SU-DHL-6 (cell line): Measurements from ENCODE around the gene RHEB.

Experiments used
- H2AFZ ChIP-seq: fragments of 200-600 bp; sonication (generic); 2 replicates; pipeline ENCODE4 v1.6.1; 2014; ENCODE audit warnings: low read depth, mild to moderate bottlenecking, moderate library complexity, mixed read lengths, antibody characterized with exemption, low read length; ENCODE audit not compliant: severe bottlenecking
- H3F3A ChIP-seq: fragments of 200-600 bp; shearing (Covaris generic); 2 replicates; pipeline ENCODE4 v1.6.0; 2016; ENCODE audit warnings: antibody characterized with exemption, mild to moderate bottlenecking; ENCODE audit not compliant: insufficient read depth
- H3K27ac ChIP-seq: fragments of 200-600 bp; sonication (generic); 2 replicates; pipeline ENCODE4 v1.5.1; 2016; ENCODE audit warnings: low read depth, mild to moderate bottlenecking, low read length, moderate library complexity, mixed read lengths
- H3K27me3 ChIP-seq: fragments of 200-600 bp; sonication (generic), shearing (Covaris generic); 2 replicates; pipeline ENCODE4 v1.6.0; 2014; ENCODE audit warnings: mild to moderate bottlenecking, low read length
- H3K36me3 ChIP-seq: fragments of 200-600 bp; sonication (generic); 2 replicates; pipeline ENCODE4 v1.6.1; 2014; ENCODE audit warnings: mild to moderate bottlenecking, low read length, mixed read lengths
- H3K4me2 ChIP-seq: fragments of 300-600, 200-600 bp; shearing (Covaris generic), sonication (generic); 2 replicates; pipeline ENCODE4 v1.6.0; 2014; ENCODE audit warnings: low read length, low read depth, mild to moderate bottlenecking; ENCODE audit not compliant: poor library complexity, severe bottlenecking
- H3K4me3 ChIP-seq: fragments of 200-600 bp; sonication (generic); 2 replicates; pipeline ENCODE4 v1.5.1; 2014; ENCODE audit warnings: antibody characterized with exemption, low read length, mild to moderate bottlenecking, mixed read lengths; ENCODE audit not compliant: insufficient read depth, poor library complexity, severe bottlenecking
- H3K79me2 ChIP-seq: fragments of 200-600 bp; sonication (generic); 2 replicates; pipeline ENCODE4 v1.6.1; 2014; ENCODE audit warnings: mild to moderate bottlenecking, low read length, moderate library complexity; ENCODE audit not compliant: insufficient read depth
- H3K9ac ChIP-seq: fragments of 200-600 bp; sonication (generic); 2 replicates; pipeline ENCODE4 v1.7.0; 2014; ENCODE audit warnings: mild to moderate bottlenecking, low read length
- H3K9me2 ChIP-seq: fragments of 200-600 bp; sonication (generic); replicated peaks from 2 replicates; pipeline ENCODE4 v1.6.1; 2014; ENCODE audit warnings: low read length; ENCODE audit not compliant: insufficient read depth
- H3K9me3 ChIP-seq: fragments of 200-600 bp; sonication (generic); 2 replicates; pipeline ENCODE4 v1.6.1; 2014; ENCODE audit warnings: low read length, mixed read lengths; ENCODE audit not compliant: insufficient read depth
- H4K20me1 ChIP-seq: fragments of 200-600 bp; sonication (generic); 2 replicates; pipeline ENCODE4 v1.6.1; 2014; ENCODE audit warnings: low read depth, mild to moderate bottlenecking, antibody characterized with exemption, low read length, moderate library complexity, mixed read lengths
- CTCF ChIP-seq: fragments of 200-600 bp; sonication (generic); IDR thresholded peaks from one replicate; pipeline ENCODE4 v1.5.1; 2017; ENCODE audit warnings: antibody characterized with exemption, mild to moderate bottlenecking, low read length, moderate library complexity; ENCODE audit not compliant: insufficient read depth, poor library complexity, severe bottlenecking
- EZH2phosphoT487 ChIP-seq: fragments of 200-600 bp; sonication (generic), shearing (Covaris generic); conservative IDR thresholded peaks from 2 replicates; pipeline ENCODE4 v1.6.1; 2018; ENCODE audit warnings: mild to moderate bottlenecking, antibody characterized with exemption, low read length, moderate library complexity, mixed read lengths

The RHEB gene

DNA sequence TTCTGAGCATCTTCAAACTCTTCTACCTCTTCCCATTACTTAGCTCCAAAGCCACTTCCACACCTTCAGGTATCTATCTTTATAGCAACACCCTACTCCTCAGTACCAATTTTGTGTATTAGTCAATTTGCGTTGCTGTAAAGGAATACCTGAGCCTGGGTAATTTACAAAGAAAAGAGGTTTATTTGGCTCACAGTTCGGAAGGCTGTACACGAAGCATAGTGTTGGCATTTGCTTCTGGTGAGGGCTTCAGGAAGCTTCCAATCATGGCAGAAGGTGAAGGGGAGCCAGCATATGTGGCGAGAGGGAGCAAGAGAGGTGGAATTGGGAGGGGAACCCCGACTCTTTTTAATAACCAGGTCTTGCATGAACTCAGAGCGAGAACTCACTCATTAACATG, 62.2 kb downstream of the RHEB start:
- TF ChIP-seq CTCF (no peak), EZH2phosphoT487 (no peak)
- Histone ChIP-seq H4K20me1 (no peaks in the 10 kb centered on the region), H3K79me2 (no peaks in the 10 kb centered on the region), H2AFZ (no peak overlapping the region), H3K9me3 (peaks cover 4% of the 10 kb centered on the region; the same call in 1 of the 2 replicates), H3K9ac (no peak overlapping the region), H3K27ac (no peak overlapping the region), H3K27me3 (no peaks in the 10 kb centered on the region), H3F3A (no peaks in the 10 kb centered on the region), H3K9me2 (no peaks in the 10 kb centered on the region), H3K4me2 (no peak overlapping the region), H3K36me3 (no peaks in the 10 kb centered on the region), H3K4me3 (no peak overlapping the region)

- H4K20me1 ChIP-seq = no peaks in the 10 kb centered on the region
- no peaks in the 10 kb centered on the region for H3K9me3 ChIP-seq
- H3K9ac ChIP-seq = no peak overlapping the region
- H3K36me3 ChIP-seq = no peaks in the 10 kb centered on the region
- H3K4me2 ChIP-seq = no peak overlapping the region
- no peaks in the 10 kb centered on the region for H3F3A ChIP-seq
- H2AFZ ChIP-seq = no peak overlapping the region
- no peaks in the 10 kb centered on the region for H3K79me2 ChIP-seq
- no peak overlapping the region for H3K4me3 ChIP-seq
- no peak for TF ChIP-seq EZH2phosphoT487
- TF ChIP-seq CTCF = no peak
- H3K27me3 ChIP-seq = no peaks in the 10 kb centered on the region
- no peak overlapping the region for H3K27ac ChIP-seq
- H3K9me2 ChIP-seq = no peaks in the 10 kb centered on the region
These were observed 62.9 kb downstream of the RHEB start for GRCh38 chr7:151456782-151457181.

- TF ChIP-seq EZH2phosphoT487 = no peak
- no peak for TF ChIP-seq CTCF
- no peak overlapping the region for H3K9ac ChIP-seq
- no peak overlapping the region for H3K27ac ChIP-seq
- H3K9me2 ChIP-seq = no peaks in the 10 kb centered on the region
- H3K4me3 ChIP-seq = no peak overlapping the region
- H3K9me3 ChIP-seq = no peaks in the 10 kb centered on the region
- no peaks in the 10 kb centered on the region for H3K27me3 ChIP-seq
- H3K4me2 ChIP-seq = no peak overlapping the region
- no peaks in the 10 kb centered on the region for H4K20me1 ChIP-seq
- H3F3A ChIP-seq = no peaks in the 10 kb centered on the region
- no peak overlapping the region for H2AFZ ChIP-seq
- no peaks in the 10 kb centered on the region for H3K79me2 ChIP-seq
- no peaks in the 10 kb centered on the region for H3K36me3 ChIP-seq
These were observed 63.4 kb downstream of the RHEB start for GRCh38 chr7:151456276-151456675.

- Histone ChIP-seq H3K4me3 (no peak overlapping the region), H4K20me1 (no peaks in the 10 kb centered on the region)
These were observed 64.0 kb downstream of the RHEB start for GRCh38 chr7:151455690-151456089.

More at GRCh38 chr7:151455690-151456089, 64.0 kb downstream of the RHEB start:
- TF ChIP-seq CTCF (no peak), EZH2phosphoT487 (no peak)
- Histone ChIP-seq H3K79me2 (no peaks in the 10 kb centered on the region), H3K9me3 (no peaks in the 10 kb centered on the region), H3K27ac (no peak overlapping the region), H3K36me3 (no peaks in the 10 kb centered on the region), H3F3A (no peaks in the 10 kb centered on the region), H3K9me2 (no peaks in the 10 kb centered on the region), H2AFZ (no peak overlapping the region), H3K9ac (no peak overlapping the region), H3K4me2 (no peak overlapping the region), H3K27me3 (no peaks in the 10 kb centered on the region)
